Measurements from ENCODE around the gene GZF1.
A peak's percentile ranks its signal among the peaks of the same experiment; 100 is the strongest.

The GZF1 gene

DNA sequence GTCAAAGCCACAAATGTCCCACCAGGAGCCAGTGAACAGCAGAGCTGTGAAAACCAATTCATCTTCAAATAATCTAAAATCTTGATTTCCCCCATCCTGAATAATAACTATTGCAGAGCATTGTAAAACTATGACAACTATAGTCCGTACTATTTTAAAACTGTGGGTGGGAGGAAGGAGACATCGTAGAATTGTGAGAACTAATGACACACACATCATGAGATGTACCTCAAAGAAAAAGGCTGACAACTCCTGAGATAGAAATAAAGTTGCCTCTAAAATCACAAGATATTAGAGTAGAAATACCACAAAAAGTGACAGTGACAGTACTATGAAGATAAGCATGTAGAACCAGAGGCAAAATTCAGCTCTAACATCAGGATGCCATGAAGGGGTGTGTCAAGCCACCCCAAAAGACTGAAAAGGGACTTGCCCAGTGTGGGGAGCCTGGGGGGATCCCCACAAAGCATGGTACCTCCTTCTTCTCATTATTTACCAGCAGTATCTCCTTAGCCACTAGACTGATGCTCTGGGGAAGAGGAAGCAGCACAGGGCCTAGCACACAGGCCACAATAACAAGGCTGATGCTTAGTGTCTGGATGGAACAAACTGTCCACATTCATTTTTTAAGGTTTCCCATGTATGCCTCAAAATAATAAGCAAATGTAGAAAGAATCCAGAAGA is 45.9 kb downstream of the GZF1 start:
- DNase-seq (ENCODE audit: low read depth in 1 of 2, low spot score in 1 of 2): no peak

- no peak for DNase-seq (ENCODE audit: low read depth in 1 of 2, low spot score in 1 of 2)
Measured at GRCh38 chr20:23408957-23409356, 47.0 kb downstream of the GZF1 start.

DNA sequence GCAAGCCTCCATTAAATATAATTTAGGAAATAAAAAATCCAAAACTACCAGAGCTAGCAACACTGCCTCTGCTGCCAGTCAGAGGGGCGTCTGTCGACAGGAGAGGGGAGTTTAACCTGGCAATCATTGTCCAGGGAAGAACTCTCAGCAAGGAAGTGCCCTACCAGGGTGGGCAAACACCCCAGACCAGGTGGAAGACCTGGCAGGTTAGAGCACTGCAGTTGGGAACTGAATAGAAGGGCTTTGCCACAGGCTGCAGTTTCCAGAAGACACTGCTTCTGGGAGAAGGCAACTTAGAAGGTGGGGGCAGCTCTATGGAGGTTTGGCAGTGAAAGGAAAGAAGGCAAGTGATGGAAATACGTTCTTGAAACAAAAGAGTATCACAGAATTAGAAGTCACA is 47.8 kb downstream of the GZF1 start:
- no peak for DNase-seq (ENCODE audit: low read depth in 1 of 2, low spot score in 1 of 2)

GRCh38 chr20:23410916-23411695 is 49.1 kb downstream of the GZF1 start:
- no peak for DNase-seq (ENCODE audit: low read depth in 1 of 2, low spot score in 1 of 2)

- DNase-seq (ENCODE audit: low read depth in 1 of 2, low spot score in 1 of 2): no peak
Measured at GRCh38 chr20:23412026-23412425, 50.0 kb downstream of the GZF1 start.

GRCh38 chr20:23413862-23414422 is 52.0 kb downstream of the GZF1 start:
- DNase-seq (ENCODE audit: low read depth in 1 of 2, low spot score in 1 of 2): no peak

GRCh38 chr20:23414526-23415188 is 52.7 kb downstream of the GZF1 start:
- no peak for DNase-seq (ENCODE audit: low read depth in 1 of 2, low spot score in 1 of 2)

- no peak for DNase-seq (ENCODE audit: low read depth in 1 of 2, low spot score in 1 of 2)
Measured at GRCh38 chr20:23415555-23415954, 53.6 kb downstream of the GZF1 start.

DNA sequence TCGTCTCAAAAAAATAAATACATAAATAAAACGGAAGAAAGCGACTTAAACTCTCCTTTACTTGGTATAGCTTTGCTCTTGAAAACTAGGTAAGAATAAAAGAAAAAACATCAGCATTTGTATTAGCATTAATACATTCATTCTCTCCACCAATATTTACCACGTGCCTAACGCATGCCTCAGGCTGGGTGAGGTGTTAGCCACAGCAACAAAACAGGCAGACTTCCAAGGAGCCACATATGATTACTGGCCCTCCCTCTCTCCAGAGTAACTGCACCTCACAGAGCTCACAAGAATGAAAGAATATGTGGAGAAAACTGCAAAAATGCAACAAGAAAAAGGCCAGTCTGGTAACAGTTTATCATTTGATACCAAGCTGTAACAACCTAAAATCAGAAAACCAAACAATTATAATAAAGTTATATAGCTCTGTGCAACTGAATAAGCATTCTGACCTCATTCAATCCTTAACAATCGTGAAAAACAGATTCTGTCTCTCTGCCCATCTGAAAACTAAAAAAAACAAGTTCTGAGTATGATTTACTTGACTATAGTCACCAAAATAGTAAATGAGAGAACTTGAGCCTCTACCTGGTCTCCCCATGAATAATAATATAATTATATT is 54.1 kb downstream of the GZF1 start:
- no peak for DNase-seq (ENCODE audit: low read depth in 1 of 2, low spot score in 1 of 2)

DNA sequence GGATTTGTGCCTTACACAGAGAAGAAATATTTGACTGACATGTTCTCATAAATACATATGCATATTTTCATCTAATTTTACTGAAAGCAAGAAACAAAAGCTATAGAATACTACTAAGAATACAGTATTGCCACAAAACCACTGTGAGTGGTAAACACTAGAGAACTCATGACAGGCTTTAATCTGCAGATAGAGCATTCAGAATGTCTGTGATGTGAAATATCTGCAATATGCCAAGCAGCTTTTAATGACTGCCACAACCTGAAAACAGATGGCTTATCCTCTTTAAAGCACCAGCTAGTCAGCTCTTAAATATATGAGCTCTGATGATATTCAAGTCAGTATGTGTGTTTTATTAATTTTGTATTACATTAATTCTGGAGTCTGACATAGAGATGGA is 55.9 kb downstream of the GZF1 start:
- DNase-seq (ENCODE audit: low read depth in 1 of 2, low spot score in 1 of 2): no peak

GRCh38 chr20:23419657-23419994 is 57.6 kb downstream of the GZF1 start:
- DNase-seq (ENCODE audit: low read depth in 1 of 2, low spot score in 1 of 2): no peak

DNA sequence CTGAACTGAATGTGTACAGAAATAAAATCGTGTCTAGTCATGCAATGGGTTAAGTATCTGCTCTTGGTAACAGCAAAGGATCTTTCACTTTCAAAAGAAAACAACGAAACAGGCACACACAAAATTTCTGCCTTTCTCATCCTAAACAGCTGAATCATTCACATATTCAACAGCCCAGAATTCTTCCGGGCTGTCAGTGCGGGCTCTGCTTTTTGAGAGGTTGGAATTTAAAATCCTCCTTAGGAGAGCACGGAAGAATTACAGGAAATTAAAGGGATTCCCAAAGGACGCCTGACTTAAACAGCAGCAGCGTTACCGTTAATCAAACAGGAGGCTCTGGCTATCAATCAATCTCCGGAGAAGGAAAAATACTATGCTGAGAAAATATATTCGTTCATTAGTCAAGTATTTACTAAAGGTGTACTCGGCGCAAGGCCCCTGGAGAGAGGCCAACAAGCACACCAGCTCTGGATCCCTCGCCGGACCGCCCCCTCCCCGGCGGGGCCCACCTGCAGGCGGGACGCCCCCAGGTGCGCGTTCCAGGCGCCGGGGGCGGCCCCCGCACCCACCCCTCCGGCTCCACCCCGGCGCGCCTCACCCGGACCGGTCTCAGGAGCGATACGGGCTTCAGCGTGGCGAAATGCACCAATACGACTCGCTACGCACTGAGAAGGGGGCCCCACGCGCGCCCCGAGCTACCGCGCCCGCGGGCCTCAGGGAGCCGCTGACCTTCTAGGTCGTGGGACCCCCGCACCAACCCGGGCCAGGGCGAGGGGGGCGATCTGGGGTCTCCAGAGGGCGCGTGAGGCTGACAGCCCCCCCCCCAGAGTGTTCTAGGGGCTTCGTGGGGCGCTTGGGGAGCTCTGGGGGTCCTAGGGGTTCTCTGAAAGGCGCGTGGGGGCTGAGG is 58.3 kb downstream of the GZF1 start:
- peak in 1 of 2 donors; percentile 35 for DNase-seq (ENCODE audit: low read depth in 1 of 2, low spot score in 1 of 2)

DNA sequence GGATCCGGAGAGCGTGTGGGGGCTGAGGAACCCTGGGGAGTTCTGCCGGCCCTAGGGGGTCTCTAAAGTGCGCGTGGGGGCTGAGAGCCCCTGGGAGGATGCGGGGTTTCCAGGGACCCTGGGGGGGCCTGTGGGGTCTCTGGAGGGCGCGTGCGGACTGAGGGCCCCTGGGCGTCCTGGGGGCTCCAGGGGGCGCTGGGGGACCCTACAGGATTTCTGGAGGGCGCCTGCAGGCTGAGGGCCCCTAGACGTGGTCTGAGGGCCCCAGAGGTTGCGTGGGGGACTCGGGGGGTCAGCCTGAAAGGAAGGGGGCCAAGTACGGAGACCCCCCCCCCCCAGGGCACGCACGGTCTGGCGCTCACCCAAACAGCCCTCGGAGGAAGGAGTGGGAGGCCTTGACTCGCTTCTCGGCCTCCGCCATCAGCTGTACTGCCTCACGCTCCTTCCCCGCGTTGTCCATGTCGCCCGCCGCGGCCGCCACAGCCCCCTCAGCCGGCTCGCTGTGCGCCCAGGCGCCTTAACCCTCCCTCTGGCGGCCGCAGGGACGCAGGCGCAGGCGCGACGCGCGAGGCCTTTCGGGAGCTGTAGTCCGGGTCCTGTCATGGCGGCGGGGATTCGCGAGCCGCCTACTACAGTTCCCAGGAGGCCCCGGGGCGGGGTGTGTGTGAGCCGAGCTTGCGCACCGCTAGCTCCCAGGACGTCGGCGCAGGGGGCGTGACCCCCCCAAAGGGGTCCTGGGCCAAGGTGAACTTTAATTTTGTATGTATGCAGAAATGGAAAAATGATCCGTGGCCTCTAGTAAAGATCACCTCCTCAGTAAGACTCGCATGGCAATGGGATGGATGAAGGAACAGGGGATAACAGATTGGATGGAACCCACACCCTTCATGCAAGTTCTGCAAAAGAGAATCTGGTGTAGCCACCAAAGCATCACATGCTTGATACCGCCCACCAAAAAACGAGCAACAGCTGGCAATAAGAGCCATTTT is 59.3 kb downstream of the GZF1 start, which contains the start of gene NAPB:
Gene NAPB, minus strand, starts transcription at position 546 of the 989 bp plus-strand sequence. Its CDS starts 86 bp downstream, at position 460.
- DNase-seq (ENCODE audit: low read depth in 1 of 2, low spot score in 1 of 2): peak; percentile 85 to 86
